Lower leg skin (tissue), 3 donors: ENCODE data around the gene ADAT3.

Experiments
- CTCF ChIP-seq, 3 donors: fragments of 450-650 bp; IDR thresholded peaks; one replicate each; pipeline ENCODE4 v1.5.1; 2016; ENCODE audit warnings: antibody characterized with exemption in 3 of 3, mild to moderate bottlenecking in 3 of 3, moderate library complexity in 2 of 3
- POLR2A ChIP-seq, 2 donors: fragments of 450-650 bp; IDR thresholded peaks; one replicate each; pipeline ENCODE4 v1.6.1; 2016 to 2017; ENCODE audit warnings: antibody characterized with exemption in 2 of 2, mild to moderate bottlenecking in 1 of 2, moderate library complexity in 1 of 2

GRCh38 chr19:1936430-1936829 lies 31.2 kb downstream of the ADAT3 start:
- TF ChIP-seq CTCF (IDR thresholded peaks at IDR 0.05) (no peak), POLR2A (IDR thresholded peaks at IDR 0.05) (no peak)
